Bronchial epithelial cell (primary cell): ENCODE results near the gene EFCAB6. TPM values are rescaled to one million over a fixed set of nuclear protein-coding genes. Genes with fewer than 3 reads are reported as not detected.

Source experiments
- DNase-seq: peaks from one replicate; pipeline ENCODE4 v3.0.0-alpha.2; 2010; ENCODE audit warnings: low read depth
- FAIRE-seq: peaks from 2 replicates; lab custom pipeline; 2011; peaks lifted over from hg19 to GRCh38; lab: Jason Lieb, UNC
- H3K27me3 ChIP-seq: 2 replicates; pipeline ENCODE4 v1.5.1; 2011; ENCODE audit warnings: low read length; ENCODE audit not compliant: control insufficient read depth, insufficient read depth
- H3K36me3 ChIP-seq: 2 replicates; pipeline ENCODE4 v1.5.1; 2011; ENCODE audit warnings: low read length; ENCODE audit not compliant: control insufficient read depth, insufficient read depth
- H3K4me3 ChIP-seq: 2 replicates; pipeline ENCODE4 v1.5.1; 2011; ENCODE audit warnings: mild to moderate bottlenecking, low read depth, low read length, control low read depth
- total RNA-seq: library from RNA; depleted of rRNA; stranded (reverse); fragments of >200 nt; gene quantifications from 2 replicates; pipeline ENCODE4 v1.2.1, GENCODE V29; 2014
- TF ChIP-seq, protein P1 (sequence below): IDR thresholded peaks from 2 replicates; pipeline ENCODE4 v1.5.1; 2011; ENCODE audit warnings: mild to moderate bottlenecking, moderate library complexity, low read length, control low read depth, inconsistent platforms; ENCODE audit not compliant: insufficient read depth, severe bottlenecking

EFCAB6 gene
- total RNA-seq, 1 donor from 2014 or later = 0.26 TPM

DNA sequence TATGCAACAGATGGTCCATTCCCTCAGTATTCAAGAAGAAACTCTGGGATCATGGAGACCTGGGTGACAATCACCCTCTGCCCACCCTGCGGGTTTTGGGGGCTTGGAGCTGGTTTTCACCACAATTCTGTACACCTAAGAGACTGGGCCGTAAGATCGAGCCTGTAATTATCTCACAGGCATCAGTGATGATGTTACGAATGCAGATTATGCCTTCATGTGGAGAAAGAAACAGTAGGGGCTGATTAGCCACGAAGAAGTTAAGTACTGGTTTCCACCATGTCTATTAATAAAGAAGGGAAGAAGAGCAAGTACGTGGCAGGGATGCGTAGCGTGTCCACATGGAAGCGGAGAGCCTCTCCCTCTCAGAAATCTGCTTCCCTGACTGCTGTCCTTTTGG lies 5.3 kb upstream of the EFCAB6 start:
- FAIRE-seq (no peak), DNase-seq (no peak)
- Histone ChIP-seq H3K4me3 (no peak overlapping the region), H3K27me3 (peaks cover 2% of the 10 kb centered on the region), H3K36me3 (no peaks in the 10 kb centered on the region)
- TF ChIP-seq, protein P1, sequence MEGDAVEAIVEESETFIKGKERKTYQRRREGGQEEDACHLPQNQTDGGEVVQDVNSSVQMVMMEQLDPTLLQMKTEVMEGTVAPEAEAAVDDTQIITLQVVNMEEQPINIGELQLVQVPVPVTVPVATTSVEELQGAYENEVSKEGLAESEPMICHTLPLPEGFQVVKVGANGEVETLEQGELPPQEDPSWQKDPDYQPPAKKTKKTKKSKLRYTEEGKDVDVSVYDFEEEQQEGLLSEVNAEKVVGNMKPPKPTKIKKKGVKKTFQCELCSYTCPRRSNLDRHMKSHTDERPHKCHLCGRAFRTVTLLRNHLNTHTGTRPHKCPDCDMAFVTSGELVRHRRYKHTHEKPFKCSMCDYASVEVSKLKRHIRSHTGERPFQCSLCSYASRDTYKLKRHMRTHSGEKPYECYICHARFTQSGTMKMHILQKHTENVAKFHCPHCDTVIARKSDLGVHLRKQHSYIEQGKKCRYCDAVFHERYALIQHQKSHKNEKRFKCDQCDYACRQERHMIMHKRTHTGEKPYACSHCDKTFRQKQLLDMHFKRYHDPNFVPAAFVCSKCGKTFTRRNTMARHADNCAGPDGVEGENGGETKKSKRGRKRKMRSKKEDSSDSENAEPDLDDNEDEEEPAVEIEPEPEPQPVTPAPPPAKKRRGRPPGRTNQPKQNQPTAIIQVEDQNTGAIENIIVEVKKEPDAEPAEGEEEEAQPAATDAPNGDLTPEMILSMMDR = no peak

DNA sequence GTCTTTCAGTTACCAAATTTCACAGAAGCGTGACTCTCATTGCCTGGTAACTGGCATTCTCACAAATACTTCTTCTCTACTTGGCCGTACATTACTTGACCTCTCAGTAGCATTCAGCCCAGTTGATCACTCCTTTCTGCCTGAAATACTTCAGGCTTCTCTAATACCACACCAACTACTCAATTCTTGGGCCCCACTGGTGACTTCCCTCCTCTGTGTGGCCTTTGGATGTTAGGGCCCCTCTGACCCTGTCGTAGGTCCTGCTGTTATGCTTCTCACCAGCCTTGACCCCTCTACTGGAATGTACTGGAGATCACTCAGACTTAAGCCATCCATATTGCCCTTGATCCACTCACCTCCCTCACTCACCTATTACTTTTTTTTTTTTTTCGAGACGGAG lies 2.2 kb upstream of the EFCAB6 start:
- TF ChIP-seq, protein P1 = no peak
- no peak for DNase-seq
- no peak for FAIRE-seq
- no peak overlapping the region for H3K4me3 ChIP-seq
- no peaks in the 10 kb centered on the region for H3K27me3 ChIP-seq
- H3K36me3 ChIP-seq = no peaks in the 10 kb centered on the region

DNA sequence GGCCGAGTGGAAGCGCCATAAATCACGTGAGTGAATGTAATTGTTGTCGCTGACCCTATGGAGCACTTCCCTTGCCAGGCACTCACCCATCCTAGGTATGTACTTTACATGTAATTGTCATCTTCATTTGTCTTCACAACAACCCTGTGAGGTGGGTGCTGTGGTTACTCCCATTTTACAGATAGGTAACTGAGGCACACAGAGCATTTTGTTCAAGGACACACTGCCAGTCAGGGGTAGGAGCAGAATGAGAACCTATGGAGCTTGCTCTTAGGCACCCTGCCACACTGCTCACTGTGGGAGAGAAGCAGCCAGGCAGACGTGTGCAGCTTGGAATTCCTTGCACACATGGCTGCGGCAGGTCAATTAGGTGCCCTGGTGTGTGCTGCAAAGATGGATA lies 785 bp upstream of the EFCAB6 start:
- no peaks in the 10 kb centered on the region for H3K36me3 ChIP-seq
- no peaks in the 10 kb centered on the region for H3K27me3 ChIP-seq
- no peak for DNase-seq
- TF ChIP-seq, protein P1 = no peak
- peak overlapping the region; percentile 90 for H3K4me3 ChIP-seq
- no peak for FAIRE-seq

DNA sequence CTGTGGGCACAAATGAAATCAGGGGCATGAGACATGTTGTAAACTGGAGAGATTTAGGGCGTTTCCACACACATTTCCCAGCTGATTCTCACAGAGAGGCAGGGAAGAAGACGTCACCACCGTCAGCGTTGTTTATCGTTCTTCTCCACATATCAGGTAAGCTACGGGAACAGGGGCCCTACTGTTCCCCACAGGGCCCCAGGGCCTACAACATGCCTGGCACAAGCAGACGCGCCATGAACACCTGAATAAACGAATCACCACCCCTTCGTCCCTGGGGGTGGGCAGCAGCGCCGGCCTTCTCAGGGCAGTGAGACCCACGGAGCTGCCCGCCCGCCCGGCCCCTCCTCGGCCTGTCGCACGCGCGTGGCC lies 342 bp downstream of the EFCAB6 start:
- Histone ChIP-seq H3K27me3 (no peaks in the 10 kb centered on the region), H3K4me3 (peak overlapping the region; percentile 90), H3K36me3 (no peaks in the 10 kb centered on the region)
- TF ChIP-seq, protein P1 = no peak
- DNase-seq (peak; percentile 56), FAIRE-seq (no peak)

DNA sequence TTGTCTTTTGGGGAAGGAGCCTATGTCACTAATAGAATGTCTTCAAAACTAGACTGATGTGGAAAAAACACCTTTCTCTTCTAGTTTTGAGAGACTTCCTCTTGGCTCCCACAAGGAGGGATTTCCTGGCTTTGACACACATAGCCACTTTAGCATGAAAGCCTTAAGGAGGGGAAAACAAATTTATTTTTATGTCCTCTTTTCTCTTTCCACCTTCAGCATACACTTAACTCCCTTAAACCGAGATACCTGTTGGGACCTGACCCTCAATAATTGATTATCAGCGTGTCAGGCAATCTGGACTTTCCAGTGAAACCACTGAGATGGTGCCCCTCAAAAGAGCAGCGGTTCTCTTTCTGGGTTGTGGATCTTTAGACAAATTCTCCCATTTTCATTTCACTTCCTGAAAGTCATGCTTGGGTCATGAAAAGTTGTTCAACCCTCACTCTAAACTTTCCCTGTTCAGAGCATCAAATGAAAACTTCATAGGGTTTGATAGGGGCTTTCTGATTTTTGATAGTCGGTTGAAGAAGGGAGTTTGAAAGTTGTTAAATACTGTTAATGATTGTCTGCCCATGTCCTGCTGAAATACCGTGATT lies 9.1 kb downstream of the EFCAB6 start:
- H3K27me3 ChIP-seq = no peaks in the 10 kb centered on the region

More for the DNA sequence above, 9.1 kb downstream of the EFCAB6 start:
- Histone ChIP-seq H3K36me3 (no peaks in the 10 kb centered on the region), H3K4me3 (no peak overlapping the region)
- no peak for FAIRE-seq
- DNase-seq = no peak
- TF ChIP-seq, protein P1 = no peak
